GM12878 (cell line): Measurements from ENCODE around the gene ATP8B1. TPM values are rescaled to one million over a fixed set of nuclear protein-coding genes. Genes with fewer than 3 reads are reported as not detected.

Experiments used
- ATAC-seq: fragments of 200-7000 bp; cut with Tn5 transposase; 3 replicates; pipeline ENCODE4 v1.9.1; 2020; ENCODE audit warnings: mild to moderate bottlenecking, moderate library complexity
- BruUV-seq: library from RNA; stranded (reverse); fragments of 400-500 nt; replicated peaks from 2 replicates; lab custom pipeline; 2021; lab: Mats Ljungman, UMichigan
- CTCF ChIA-PET: fragments of 300-600 bp; sonication (Branson Sonifier 250); formaldehyde crosslinking; extraction: SDS; loops from one replicate; lab custom pipeline; 2021; ENCODE audit warnings: inconsistent platforms; lab: Yijun Ruan, JAX
- POLR2A ChIA-PET: fragments of 350-600 bp; formaldehyde crosslinking; extraction: SDS; loops from one replicate; lab custom pipeline; 2021; ENCODE audit warnings: inconsistent platforms; lab: Charles Lee
- RAD21 ChIA-PET: fragments of 300-600 bp; sonication (Branson Sonifier 250); formaldehyde crosslinking; loops from one replicate; lab custom pipeline; 2023; ENCODE audit warnings: antibody characterized with exemption; ENCODE audit not compliant: unreplicated experiment; lab: Charles Lee
- SMC1A ChIA-PET: fragments of 300-600 bp; sonication (Branson Sonifier 250); formaldehyde crosslinking; loops from one replicate; lab custom pipeline; 2023; ENCODE audit not compliant: unreplicated experiment, uncharacterized antibody; lab: Charles Lee
- DNase-seq: peaks from one replicate; pipeline ENCODE4 v3.0.0-alpha.2; 2011; ENCODE audit warnings: low read depth, low spot score
- FAIRE-seq: peaks from 3 replicates; lab custom pipeline; 2011; peaks lifted over from hg19 to GRCh38; lab: Jason Lieb, UNC
- H2AFZ ChIP-seq: 2 replicates; pipeline ENCODE4 v1.6.0; 2011; ENCODE audit warnings: low read depth, low read length, control low read depth; ENCODE audit not compliant: control insufficient read depth
- H3K27ac ChIP-seq: 2 replicates; pipeline ENCODE4 v1.5.1; 2011; ENCODE audit warnings: control low read depth; ENCODE audit not compliant: control insufficient read depth, insufficient read depth
- H3K27me3 ChIP-seq, 2 experiments: replicated peaks in 1 of 2; 2 replicates each; pipeline versions ENCODE4 v1.6.0 to v1.6.1; 2011; ENCODE audit warnings: low read length in 1 of 2; ENCODE audit not compliant: control insufficient read depth in 2 of 2, insufficient read depth in 2 of 2
- H3K36me3 ChIP-seq, 2 experiments: 2 replicates each; pipeline ENCODE4 v1.5.1; 2011; ENCODE audit warnings: low read length in 1 of 2; ENCODE audit not compliant: control insufficient read depth in 2 of 2, insufficient read depth in 2 of 2
- H3K4me1 ChIP-seq: 2 replicates; pipeline ENCODE4 v1.6.1; 2011; ENCODE audit warnings: mild to moderate bottlenecking, low read length, moderate library complexity, mixed read lengths; ENCODE audit not compliant: control insufficient read depth, insufficient read depth
- H3K4me2 ChIP-seq: 2 replicates; pipeline ENCODE4 v1.6.0; 2011; ENCODE audit warnings: control low read depth; ENCODE audit not compliant: control insufficient read depth, insufficient read depth
- H3K4me3 ChIP-seq: fragments of 200-600 bp; sonication (generic); 2 replicates; pipeline ENCODE4 v1.5.1; 2016
- H3K79me2 ChIP-seq: 2 replicates; pipeline ENCODE4 v1.6.0; 2011; ENCODE audit warnings: low read length; ENCODE audit not compliant: control insufficient read depth, insufficient read depth
- H3K9ac ChIP-seq: 2 replicates; pipeline ENCODE4 v1.8.0; 2011; ENCODE audit warnings: low read length, control low read depth, mixed read lengths; ENCODE audit not compliant: control insufficient read depth, insufficient read depth
- H3K9me3 ChIP-seq: replicated peaks from 3 replicates; pipeline ENCODE4 v1.5.1; 2011; ENCODE audit warnings: mild to moderate bottlenecking, low read length; ENCODE audit not compliant: control insufficient read depth, insufficient read depth
- H4K20me1 ChIP-seq: 2 replicates; pipeline ENCODE4 v1.6.0; 2011; ENCODE audit not compliant: control insufficient read depth, insufficient read depth
- KAT2A ChIP-seq: conservative IDR thresholded peaks from 2 replicates; pipeline ENCODE4 v1.6.1; 2011; ENCODE audit warnings: low read depth, low read length; ENCODE audit not compliant: control insufficient read depth
- RAD51 ChIP-seq: fragments of 450-650 bp; IDR thresholded peaks from 2 replicates; pipeline ENCODE4 v1.6.1; 2016; ENCODE audit warnings: moderate library complexity, mild to moderate bottlenecking, inconsistent platforms
- ZBTB4 ChIP-seq: fragments of 450-650 bp; formaldehyde crosslinking; IDR thresholded peaks from 2 replicates; pipeline ENCODE4 v1.4.0; 2022; ENCODE audit warnings: mild to moderate bottlenecking, moderate library complexity
- ZNF207 ChIP-seq: fragments of 450-650 bp; IDR thresholded peaks from 2 replicates; pipeline ENCODE4 v1.6.1; 2014; ENCODE audit warnings: antibody characterized with exemption, mild to moderate bottlenecking, borderline replicate concordance
- WGBS: methylation state at CpG from one replicate; pipeline ENCODE4 v1.1.6; 2016; ENCODE audit warnings: low lambda C conversion rate; ENCODE audit not compliant: insufficient replicate concordance, insufficient coverage; ENCODE audit errors: missing lambda C conversion rate; 5-methylcytosine and 5-hydroxymethylcytosine counted together
- in situ Hi-C: fragments of 300-500 bp; cut with MboI; formaldehyde crosslinking; loops from 9 replicates; pipeline ENCODE4 v1.14.3; 2018; ENCODE audit warnings: mixed read lengths
- intact Hi-C: fragments of 100-400 bp; cut with micrococcal nuclease; formaldehyde crosslinking; loops from one replicate; pipeline ENCODE4 v1.14.2; 2022; ENCODE audit not compliant: unreplicated experiment
- polyA plus RNA-seq, 11 experiments: library from polyadenylated mRNA; depleted of rRNA in 4 of 11; unstranded in 6 of 11; stranded (reverse) in 5 of 11; fragments of >200 nt; fragmentation: Nextera tagmentation in 4 of 11; fragmentation: Illumina TruSeq in 1 of 11; extraction: Ambion mirVana in 4 of 11; extraction: Trizol in 1 of 11; gene quantifications; 1 replicate in 1 of 11; 2 replicates in 10 of 11; pipeline versions ENCODE4 v1.2.1 to v1.2.3, GENCODE V29; 2011 to 2016; ENCODE audit warnings: inconsistent platforms in 2 of 11, missing spikeins in 2 of 11, low read depth in 1 of 11
- total RNA-seq, 4 experiments: library from RNA; depleted of rRNA in 3 of 4; stranded (reverse); fragments of >200 nt in 3 of 4; fragmentation: Illumina TruSeq in 1 of 4; extraction: Trizol in 1 of 4; gene quantifications; 2 replicates each; pipeline versions ENCODE4 v1.2.1 to v1.2.3, GENCODE V29; 2013 to 2021
- TF ChIP-seq, protein P1 (sequence below): fragments of 450-650 bp; IDR thresholded peaks from 2 replicates; pipeline ENCODE4 v1.6.1; 2016; ENCODE audit warnings: mild to moderate bottlenecking
- TF ChIP-seq, protein P2 (sequence below): fragments of 450-650 bp; IDR thresholded peaks from 2 replicates; pipeline ENCODE4 v1.6.1; 2017; ENCODE audit warnings: antibody characterized with exemption, mild to moderate bottlenecking, moderate library complexity
- TF ChIP-seq, protein P3 (sequence below), 3 experiments: IDR thresholded peaks in 2 of 3; conservative IDR thresholded peaks in 1 of 3; 2 replicates each; pipeline ENCODE4 v1.5.1; 2011; ENCODE audit warnings: low read depth in 3 of 3, low read length in 3 of 3, mild to moderate bottlenecking in 3 of 3, control low read depth in 2 of 3, moderate library complexity in 2 of 3, inconsistent platforms in 1 of 3, mixed read lengths in 1 of 3; ENCODE audit not compliant: control insufficient read depth in 2 of 3, insufficient read depth in 1 of 3; ENCODE audit errors: extremely low read depth in 1 of 3

ATP8B1 gene
- total and polyA plus RNA-seq, 10 of the 15 experiments (the other 5 are each of a cell fraction or from before 2014, with no cell fraction given) = 0.03 to 0.37 (median 0.11) TPM

DNA sequence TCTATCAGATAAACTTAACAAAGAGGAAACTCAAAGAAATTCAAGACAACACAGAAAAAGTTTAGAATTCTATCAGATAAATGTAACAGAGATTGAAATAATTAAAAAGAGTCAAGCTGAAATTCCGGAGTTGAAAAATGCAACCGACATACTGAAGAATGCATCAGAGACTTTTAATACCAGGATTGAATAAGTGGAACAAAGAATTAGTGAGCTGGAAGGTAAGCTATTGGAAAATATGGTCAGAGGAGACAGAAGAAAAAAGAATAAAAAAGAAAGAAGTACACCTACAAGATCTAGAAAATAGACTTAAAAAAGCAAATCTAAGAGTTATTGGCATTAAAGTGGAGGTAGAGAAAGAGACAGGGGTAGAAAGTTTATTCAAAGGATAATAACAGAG lies 88.0 kb downstream of the ATP8B1 start:
- H4K20me1 ChIP-seq = no peaks in the 10 kb centered on the region
- RAD21 ChIA-PET = no interaction called here
- BruUV-seq = no TSS peak
- H3K4me2 ChIP-seq = no peak overlapping the region
- H3K4me1 ChIP-seq = no peaks in the 10 kb centered on the region
- DNase-seq (no peak), FAIRE-seq (no peak)
- TF ChIP-seq, protein P1, sequence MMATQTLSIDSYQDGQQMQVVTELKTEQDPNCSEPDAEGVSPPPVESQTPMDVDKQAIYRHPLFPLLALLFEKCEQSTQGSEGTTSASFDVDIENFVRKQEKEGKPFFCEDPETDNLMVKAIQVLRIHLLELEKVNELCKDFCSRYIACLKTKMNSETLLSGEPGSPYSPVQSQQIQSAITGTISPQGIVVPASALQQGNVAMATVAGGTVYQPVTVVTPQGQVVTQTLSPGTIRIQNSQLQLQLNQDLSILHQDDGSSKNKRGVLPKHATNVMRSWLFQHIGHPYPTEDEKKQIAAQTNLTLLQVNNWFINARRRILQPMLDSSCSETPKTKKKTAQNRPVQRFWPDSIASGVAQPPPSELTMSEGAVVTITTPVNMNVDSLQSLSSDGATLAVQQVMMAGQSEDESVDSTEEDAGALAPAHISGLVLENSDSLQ = no peak
- TF ChIP-seq ZNF207 = no peak
- TF ChIP-seq, all 136 proteins: peak for 0
- no peak overlapping the region for H2AFZ ChIP-seq
- no peak overlapping the region for H3K9ac ChIP-seq
- in situ Hi-C loops (no loop called here), intact Hi-C loops (no loop called here)
- SMC1A ChIA-PET = no interaction called here
- H3K4me3 ChIP-seq = no peak overlapping the region
- no peaks in the 10 kb centered on the region; the same call in 2 of the 3 replicates for H3K9me3 ChIP-seq
- H3K79me2 ChIP-seq = no peaks in the 10 kb centered on the region
- POLR2A ChIA-PET = no interaction called here
- H3K27me3 ChIP-seq = no peaks in the 10 kb centered on the region
- 89% methylated on average over 2 of the region's 2 CpGs for WGBS
- CTCF ChIA-PET = no interaction called here
- no peak for ATAC-seq
- no peaks in the 10 kb centered on the region for H3K36me3 ChIP-seq
- no peak overlapping the region for H3K27ac ChIP-seq

GRCh38 chr18:57710226-57710625 lies 92.9 kb downstream of the ATP8B1 start:
- no peaks in the 10 kb centered on the region for H3K79me2 ChIP-seq
- POLR2A ChIA-PET = no interaction called here
- H3K4me3 ChIP-seq = no peak overlapping the region
- DNase-seq = no peak
- CTCF ChIA-PET = no interaction called here
- BruUV-seq = no TSS peak
- no peak overlapping the region for H2AFZ ChIP-seq
- in situ Hi-C loops (no loop called here), intact Hi-C loops (no loop called here)
- no peaks in the 10 kb centered on the region; the same call in 2 of the 3 replicates for H3K9me3 ChIP-seq
- no peak for FAIRE-seq
- H3K9ac ChIP-seq = no peak overlapping the region
- WGBS = 62% methylated on average over 4 of the region's 4 CpGs
- SMC1A ChIA-PET = no interaction called here
- no peak overlapping the region for H3K4me2 ChIP-seq
- no peaks in the 10 kb centered on the region for H3K27me3 ChIP-seq
- H3K36me3 ChIP-seq = no peaks in the 10 kb centered on the region
- no peak overlapping the region for H3K27ac ChIP-seq
- no peak for ATAC-seq
- H3K4me1 ChIP-seq = no peaks in the 10 kb centered on the region
- RAD21 ChIA-PET = no interaction called here
- H4K20me1 ChIP-seq = no peaks in the 10 kb centered on the region
- TF ChIP-seq KAT2A (no peak), ZBTB4 (no peak), RAD51 (no peak)
- TF ChIP-seq, protein P2, sequence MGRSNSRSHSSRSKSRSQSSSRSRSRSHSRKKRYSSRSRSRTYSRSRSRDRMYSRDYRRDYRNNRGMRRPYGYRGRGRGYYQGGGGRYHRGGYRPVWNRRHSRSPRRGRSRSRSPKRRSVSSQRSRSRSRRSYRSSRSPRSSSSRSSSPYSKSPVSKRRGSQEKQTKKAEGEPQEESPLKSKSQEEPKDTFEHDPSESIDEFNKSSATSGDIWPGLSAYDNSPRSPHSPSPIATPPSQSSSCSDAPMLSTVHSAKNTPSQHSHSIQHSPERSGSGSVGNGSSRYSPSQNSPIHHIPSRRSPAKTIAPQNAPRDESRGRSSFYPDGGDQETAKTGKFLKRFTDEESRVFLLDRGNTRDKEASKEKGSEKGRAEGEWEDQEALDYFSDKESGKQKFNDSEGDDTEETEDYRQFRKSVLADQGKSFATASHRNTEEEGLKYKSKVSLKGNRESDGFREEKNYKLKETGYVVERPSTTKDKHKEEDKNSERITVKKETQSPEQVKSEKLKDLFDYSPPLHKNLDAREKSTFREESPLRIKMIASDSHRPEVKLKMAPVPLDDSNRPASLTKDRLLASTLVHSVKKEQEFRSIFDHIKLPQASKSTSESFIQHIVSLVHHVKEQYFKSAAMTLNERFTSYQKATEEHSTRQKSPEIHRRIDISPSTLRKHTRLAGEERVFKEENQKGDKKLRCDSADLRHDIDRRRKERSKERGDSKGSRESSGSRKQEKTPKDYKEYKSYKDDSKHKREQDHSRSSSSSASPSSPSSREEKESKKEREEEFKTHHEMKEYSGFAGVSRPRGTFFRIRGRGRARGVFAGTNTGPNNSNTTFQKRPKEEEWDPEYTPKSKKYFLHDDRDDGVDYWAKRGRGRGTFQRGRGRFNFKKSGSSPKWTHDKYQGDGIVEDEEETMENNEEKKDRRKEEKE = no peak
- TF ChIP-seq, protein P3, sequence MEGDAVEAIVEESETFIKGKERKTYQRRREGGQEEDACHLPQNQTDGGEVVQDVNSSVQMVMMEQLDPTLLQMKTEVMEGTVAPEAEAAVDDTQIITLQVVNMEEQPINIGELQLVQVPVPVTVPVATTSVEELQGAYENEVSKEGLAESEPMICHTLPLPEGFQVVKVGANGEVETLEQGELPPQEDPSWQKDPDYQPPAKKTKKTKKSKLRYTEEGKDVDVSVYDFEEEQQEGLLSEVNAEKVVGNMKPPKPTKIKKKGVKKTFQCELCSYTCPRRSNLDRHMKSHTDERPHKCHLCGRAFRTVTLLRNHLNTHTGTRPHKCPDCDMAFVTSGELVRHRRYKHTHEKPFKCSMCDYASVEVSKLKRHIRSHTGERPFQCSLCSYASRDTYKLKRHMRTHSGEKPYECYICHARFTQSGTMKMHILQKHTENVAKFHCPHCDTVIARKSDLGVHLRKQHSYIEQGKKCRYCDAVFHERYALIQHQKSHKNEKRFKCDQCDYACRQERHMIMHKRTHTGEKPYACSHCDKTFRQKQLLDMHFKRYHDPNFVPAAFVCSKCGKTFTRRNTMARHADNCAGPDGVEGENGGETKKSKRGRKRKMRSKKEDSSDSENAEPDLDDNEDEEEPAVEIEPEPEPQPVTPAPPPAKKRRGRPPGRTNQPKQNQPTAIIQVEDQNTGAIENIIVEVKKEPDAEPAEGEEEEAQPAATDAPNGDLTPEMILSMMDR (IDR thresholded peaks at IDR 0.05 in 2 of 3, conservative IDR thresholded peaks at IDR 0.05 in 1 of 3; ENCODE audit: control insufficient read depth in 2 of 3, extremely low read depth in 1 of 3, insufficient read depth in 1 of 3, low read depth in 3 of 3, low read length in 3 of 3) = no peak
